Measurements from ENCODE around the gene CX3CL1.
"Not testable (repeated sequence)": the region's sequence is repeated elsewhere in the genome, so short reads cannot be mapped to it uniquely, and the experiment has no call there.

The CX3CL1 gene

GRCh38 chr16:57372372-57373116, at the start of gene CX3CL1:
Gene CX3CL1, plus strand, starts transcription at chr16:57372490. Its CDS starts 79 bp downstream, at chr16:57372569.
- DNase-seq: no peak

GRCh38 chr16:57324749-57325148, 47.5 kb upstream of the CX3CL1 start:
- DNase-seq: no peak

GRCh38 chr16:57325458-57325857, 46.8 kb upstream of the CX3CL1 start:
- DNase-seq: no peak

DNA sequence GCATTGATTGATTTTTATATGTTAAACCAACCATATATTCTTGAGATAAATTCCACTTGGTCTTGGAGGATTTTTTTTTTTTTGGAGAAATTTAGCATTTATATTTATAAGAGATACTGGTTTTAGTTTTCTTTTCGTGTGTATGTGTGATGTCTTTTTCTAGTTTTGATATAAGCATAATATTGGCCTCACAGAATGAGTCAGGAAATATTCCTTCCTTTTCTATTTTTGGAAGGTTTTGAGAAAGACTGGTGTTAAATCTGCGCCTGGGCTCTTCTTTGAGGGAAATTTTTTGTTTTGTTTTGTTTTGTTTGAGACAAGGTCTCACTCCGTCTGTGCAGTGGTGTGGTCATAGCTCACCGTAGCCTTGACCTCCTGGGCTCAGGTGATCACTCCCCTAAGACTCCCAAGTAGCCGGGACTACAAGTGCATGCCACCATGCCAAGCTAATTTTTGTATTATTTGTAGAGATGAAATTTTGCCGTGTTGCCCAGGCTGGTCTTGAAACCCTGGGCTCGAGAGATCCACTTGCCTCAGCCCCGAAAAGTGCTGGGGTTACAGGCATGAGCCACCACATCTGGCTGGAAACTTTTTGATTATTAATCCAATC, 42.5 kb upstream of the CX3CL1 start:
- no peak for DNase-seq

- no peak for DNase-seq
These were observed 40.9 kb upstream of the CX3CL1 start for GRCh38 chr16:57331355-57331754.

GRCh38 chr16:57333402-57333801, 38.9 kb upstream of the CX3CL1 start:
- DNase-seq: no peak

DNA sequence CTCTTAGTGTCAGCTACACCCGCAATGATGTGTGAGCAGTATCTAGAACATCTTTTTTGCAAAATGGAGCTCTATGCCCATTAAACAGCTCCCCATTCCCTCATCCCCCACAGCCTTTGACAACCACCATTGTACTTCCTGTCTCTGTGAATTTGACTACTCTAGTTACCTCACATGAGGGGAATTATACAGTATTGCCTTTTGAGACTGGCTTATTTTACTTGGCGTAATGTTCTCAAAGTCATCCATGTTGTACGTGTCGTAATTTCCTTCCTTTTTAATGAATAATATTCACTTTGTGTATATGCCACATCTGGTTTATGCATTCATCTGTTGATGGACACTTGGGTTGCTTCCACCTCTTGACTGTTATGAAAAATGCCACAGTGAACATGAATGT, 36.9 kb upstream of the CX3CL1 start:
- no peak for DNase-seq

GRCh38 chr16:57341062-57341440, 31.2 kb upstream of the CX3CL1 start:
- DNase-seq: no peak

DNA sequence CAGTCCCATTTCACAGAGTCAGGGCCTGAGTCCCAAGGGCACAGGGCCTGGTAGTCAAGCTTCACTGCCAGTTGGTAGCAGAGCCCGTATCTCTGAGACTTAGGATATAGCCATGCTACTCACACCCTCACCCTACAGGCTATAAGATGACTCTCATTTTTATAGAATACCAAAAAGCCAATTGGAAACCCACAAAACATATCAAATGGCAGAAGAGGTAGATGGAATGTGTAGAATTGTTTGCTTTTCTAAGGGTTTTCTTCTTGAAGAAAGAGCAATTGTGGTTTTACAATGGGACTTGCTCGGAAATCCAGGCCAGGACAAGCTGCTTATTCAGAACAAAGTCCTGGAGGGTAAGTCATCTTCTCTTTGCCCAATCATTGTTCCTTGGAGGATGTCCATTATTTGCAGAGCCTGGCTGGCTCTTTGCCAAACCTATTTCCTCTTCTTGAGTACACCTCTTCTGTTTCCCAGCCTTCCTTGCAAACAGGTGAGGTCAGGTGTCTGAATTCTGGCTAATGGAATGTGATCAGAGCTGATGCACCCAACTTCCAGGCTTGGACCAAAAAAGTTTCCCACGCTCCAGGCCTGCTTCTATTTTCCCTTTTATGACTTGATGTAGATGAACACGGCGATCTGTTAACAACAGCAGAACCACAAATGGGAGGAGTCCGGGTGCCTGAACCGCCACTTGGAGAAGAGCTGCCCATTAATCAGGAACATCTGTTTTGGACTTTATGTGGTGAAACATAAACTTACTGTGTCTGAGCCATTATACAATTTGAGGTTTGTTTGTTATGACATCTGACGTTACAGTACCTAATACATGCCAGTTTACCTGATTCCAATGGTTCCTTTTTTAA, 30.6 kb upstream of the CX3CL1 start:
- DNase-seq: no peak

- not testable (repeated sequence) for DNase-seq
These were observed 29.7 kb upstream of the CX3CL1 start for GRCh38 chr16:57342606-57343005.

DNA sequence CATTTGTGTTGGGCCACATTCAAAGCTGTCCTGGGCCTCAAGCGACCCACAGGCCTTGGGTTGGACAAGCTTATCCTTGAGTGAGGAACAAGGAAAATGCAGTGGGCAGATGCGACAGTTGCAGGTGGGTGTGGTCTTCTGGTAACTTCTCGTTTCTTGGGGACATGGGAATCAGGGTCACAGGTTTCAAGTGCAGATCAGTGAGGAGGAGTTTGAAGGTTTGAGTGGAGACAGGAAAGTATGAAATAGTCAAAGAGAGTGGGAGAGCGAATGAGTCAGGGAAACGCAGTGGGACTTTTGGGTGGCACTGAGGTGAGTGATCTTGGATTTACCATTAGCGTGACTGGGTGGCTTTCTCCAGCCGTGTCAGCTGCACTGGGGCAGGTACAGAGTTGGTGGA, 29.1 kb upstream of the CX3CL1 start:
- DNase-seq: no peak

DNA sequence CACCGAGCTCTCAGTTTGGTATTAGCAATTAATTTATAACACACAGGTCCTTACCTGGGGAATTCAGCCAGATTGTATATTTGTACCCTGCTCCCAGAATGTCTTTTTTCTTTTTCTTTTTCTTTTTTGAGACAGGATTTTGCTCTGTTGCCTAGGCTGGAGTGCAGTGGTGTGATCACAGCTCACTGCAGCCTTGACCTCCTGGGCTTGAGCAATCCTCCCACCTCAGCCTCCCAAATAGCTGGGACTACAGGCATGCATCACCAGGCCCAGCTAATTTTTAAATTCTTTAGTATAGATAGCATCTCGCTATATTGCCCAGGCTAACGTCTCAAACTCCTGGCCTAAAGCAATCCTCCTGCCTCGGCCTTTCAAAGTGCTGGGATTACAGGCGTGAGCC, 28.2 kb upstream of the CX3CL1 start:
- DNase-seq: not testable (repeated sequence)

DNA sequence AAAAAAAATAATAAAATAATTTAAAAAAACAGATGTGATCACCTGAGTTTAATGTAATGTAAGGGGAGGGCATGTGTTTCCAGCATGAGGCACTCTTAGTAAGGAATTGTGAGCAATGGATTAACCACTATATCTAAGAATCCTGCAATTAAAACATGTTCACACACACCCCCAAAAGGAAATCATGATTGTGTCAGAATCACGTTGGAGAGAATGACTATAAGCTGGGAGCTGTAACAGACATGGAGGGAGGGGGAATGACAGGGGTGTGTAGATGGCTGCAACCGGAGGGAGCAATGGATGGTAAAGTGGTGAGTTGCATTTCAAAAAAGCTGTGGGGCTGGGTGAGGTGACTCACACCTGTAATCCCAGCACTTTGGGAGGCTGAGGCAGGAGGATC, 27.3 kb upstream of the CX3CL1 start:
- DNase-seq: no peak

- DNase-seq: no peak
These were observed 26.6 kb upstream of the CX3CL1 start for GRCh38 chr16:57345666-57346204.

DNA sequence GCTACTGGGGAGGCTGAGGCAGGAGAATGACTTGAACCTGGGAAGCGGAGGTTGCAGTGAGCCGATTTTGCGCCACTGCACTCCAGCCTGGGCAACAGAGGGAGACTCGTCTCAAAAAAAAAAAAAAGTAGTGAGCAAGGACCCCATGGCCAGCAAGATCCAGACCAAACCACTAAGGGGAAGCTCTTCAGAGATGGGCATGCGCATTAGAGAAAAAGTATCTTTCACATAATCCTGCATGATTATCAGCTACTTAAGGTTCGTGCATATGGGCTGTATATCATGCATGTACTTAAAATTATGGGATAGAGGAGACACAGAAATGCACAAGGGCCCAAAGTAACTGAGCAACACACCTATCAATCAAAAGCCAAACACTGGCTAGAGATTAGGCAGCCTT, 24.4 kb upstream of the CX3CL1 start:
- DNase-seq: no peak

- no peak for DNase-seq
These were observed 24.0 kb upstream of the CX3CL1 start for GRCh38 chr16:57348327-57348726.

- DNase-seq: no peak
These were observed 22.9 kb upstream of the CX3CL1 start for GRCh38 chr16:57349212-57350031.

DNA sequence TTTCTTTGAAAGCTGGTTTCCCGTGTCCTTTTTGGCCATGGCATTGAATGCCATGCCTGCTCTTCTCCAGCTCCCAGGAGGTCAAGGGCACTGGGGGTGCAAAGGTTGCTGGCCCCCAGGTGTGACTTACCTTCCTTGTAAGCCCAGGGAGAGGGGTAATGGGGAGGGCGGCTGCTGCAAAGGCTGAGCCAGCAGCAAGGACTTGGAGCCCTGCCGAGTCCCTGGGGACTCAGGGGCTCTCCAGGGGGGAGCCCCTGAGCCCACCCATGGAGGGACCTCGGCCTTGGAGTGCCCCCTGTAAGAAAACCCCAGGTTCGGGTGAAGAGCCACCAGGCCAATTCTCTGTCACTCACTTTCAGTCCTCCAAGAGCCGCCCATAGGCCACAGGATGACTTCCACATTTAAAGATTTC, 19.6 kb upstream of the CX3CL1 start:
- no peak for DNase-seq

- DNase-seq: no peak
These were observed 18.0 kb upstream of the CX3CL1 start for GRCh38 chr16:57354311-57354710.

- no peak for DNase-seq
These were observed 16.3 kb upstream of the CX3CL1 start for GRCh38 chr16:57355898-57356414.

GRCh38 chr16:57356547-57356946, 15.7 kb upstream of the CX3CL1 start:
- no peak for DNase-seq

- no peak for DNase-seq
These were observed 14.8 kb upstream of the CX3CL1 start for GRCh38 chr16:57357330-57358085.

All from activated CD4-positive, alpha-beta T cell treated with anti-CD3 and anti-CD28 coated beads, Interleukin-2, amount 50 U/mL, for 1 hour (primary cell).